K562 (cell line): ENCODE results near the gene COL16A1. TPM values are rescaled to one million over a fixed set of nuclear protein-coding genes. Genes with fewer than 3 reads are reported as not detected.

ENCODE experiments used
- ARID4B ChIP-seq: sonication (generic); formaldehyde crosslinking; IDR thresholded peaks from 2 replicates; pipeline ENCODE4 v1.8.0; 2022; ENCODE audit warnings: mild to moderate bottlenecking, missing genetic modification reagents
- CAMTA2 ChIP-seq: fragments of 250-450 bp; sonication (Bioruptor Pico); conservative IDR thresholded peaks from 2 replicates; pipeline ENCODE4 v1.5.1; 2022
- CCNT2 ChIP-seq: IDR thresholded peaks from 2 replicates; pipeline ENCODE4 v1.6.1; 2011; ENCODE audit warnings: borderline replicate concordance, low read depth, mild to moderate bottlenecking, moderate library complexity, mixed read lengths, low read length; ENCODE audit not compliant: insufficient read length; ENCODE audit errors: extremely low read depth
- EGR1 ChIP-seq: fragments of 450-650 bp; conservative IDR thresholded peaks from 2 replicates; pipeline ENCODE4 v1.6.1; 2017; ENCODE audit warnings: mild to moderate bottlenecking
- ETS1 ChIP-seq: conservative IDR thresholded peaks from 2 replicates; pipeline ENCODE4 v1.6.1; 2011; ENCODE audit warnings: low read depth, mild to moderate bottlenecking, low read length; ENCODE audit not compliant: control insufficient read depth
- HBP1 ChIP-seq: fragments of 450-650 bp; formaldehyde crosslinking; IDR thresholded peaks from 2 replicates; pipeline ENCODE4 v1.4.0; 2022; ENCODE audit warnings: missing genetic modification characterization
- OTX1 ChIP-seq: fragments of 450-650 bp; formaldehyde crosslinking; IDR thresholded peaks from 2 replicates; pipeline ENCODE4 v1.4.0; 2022; ENCODE audit warnings: mild to moderate bottlenecking
- POLR2G ChIP-seq: fragments of 200-400 bp; formaldehyde crosslinking; IDR thresholded peaks from 2 replicates; pipeline ENCODE4 v1.6.1; 2017; ENCODE audit warnings: low read depth, mild to moderate bottlenecking, antibody characterized with exemption, low read length, moderate library complexity
- PYGO2 ChIP-seq: fragments of 450-650 bp; IDR thresholded peaks from 2 replicates; pipeline ENCODE4 v1.6.1; 2016; ENCODE audit warnings: mild to moderate bottlenecking, missing genetic modification characterization, moderate library complexity, missing compliant biosample characterization
- RNF2 ChIP-seq: sonication (generic); IDR thresholded peaks from 2 replicates; pipeline ENCODE4 v1.6.1; 2016
- RNF219 ChIP-seq: fragments of 250-450 bp; sonication (Bioruptor Pico); IDR thresholded peaks from 2 replicates; pipeline ENCODE4 v1.5.0; 2022; ENCODE audit warnings: mild to moderate bottlenecking
- SETDB1 ChIP-seq: IDR thresholded peaks from one replicate; pipeline ENCODE4 v1.6.1; 2012; ENCODE audit warnings: low read length, control low read depth, inconsistent platforms
- SNRNP70 ChIP-seq: fragments of 200-400 bp; formaldehyde crosslinking; optimal IDR thresholded peaks from 2 replicates; pipeline ENCODE3; 2017; ENCODE audit warnings: low read depth, low read length
- SREBF1 ChIP-seq: fragments of 150-350 bp; IDR thresholded peaks from 2 replicates; pipeline ENCODE4 v1.6.1; 2014; ENCODE audit warnings: antibody characterized with exemption, low read depth, low read length, borderline replicate concordance
- ZFP30 ChIP-seq: fragments of 250-450 bp; sonication (Bioruptor Pico); IDR thresholded peaks from 2 replicates; pipeline ENCODE4 v1.8.0; 2022; ENCODE audit warnings: moderate library complexity, mild to moderate bottlenecking, inconsistent platforms, borderline replicate concordance
- ZFP36 ChIP-seq: fragments of 150-350 bp; IDR thresholded peaks from 2 replicates; pipeline ENCODE4 v1.6.1; 2018; ENCODE audit warnings: low read length, low read depth; ENCODE audit not compliant: partially characterized antibody
- ZNF3 ChIP-seq: fragments of 250-450 bp; sonication (Bioruptor Pico); IDR thresholded peaks from 2 replicates; pipeline ENCODE4 v1.5.0; 2021; ENCODE audit warnings: mild to moderate bottlenecking, moderate library complexity
- ZNF717 ChIP-seq: fragments of 250-450 bp; sonication (Bioruptor Pico); IDR thresholded peaks from 2 replicates; pipeline ENCODE4 v1.5.0; 2021
- ZNF79 ChIP-seq: fragments of 250-450 bp; sonication (Bioruptor Pico); IDR thresholded peaks from 2 replicates; pipeline ENCODE4 v1.4.0; 2020; ENCODE audit warnings: low read depth, mild to moderate bottlenecking, moderate library complexity
- polyA plus RNA-seq, 8 experiments: library from polyadenylated mRNA; depleted of rRNA in 4 of 8; stranded (reverse) in 5 of 8; unstranded in 3 of 8; fragments of >200 nt; fragmentation: Nextera tagmentation in 2 of 8; fragmentation: Illumina TruSeq in 1 of 8; extraction: Ambion mirVana in 2 of 8; extraction: Trizol in 1 of 8; gene quantifications; 2 replicates each; pipeline versions ENCODE4 v1.2.1 to v1.2.3, GENCODE V29; 2011 to 2014; ENCODE audit warnings: inconsistent platforms in 1 of 8, missing spikeins in 1 of 8
- total RNA-seq, 7 experiments: library from RNA; depleted of rRNA in 6 of 7; stranded (reverse); fragments of >200 nt in 6 of 7; fragmentation: Illumina TruSeq in 2 of 7; extraction: Trizol in 2 of 7; gene quantifications; 2 replicates each; pipeline versions ENCODE4 v1.2.1 to v1.2.3, GENCODE V29; 2011 to 2021; ENCODE audit warnings: low replicate concordance in 1 of 7

Gene COL16A1
- total and polyA plus RNA-seq, 9 of the 15 experiments (the other 6 are each of a cell fraction or from before 2014, with no cell fraction given): 0.11 to 0.60 (median 0.11) TPM; not detected in 6

GRCh38 chr1:31705080-31705866 is 1.5 kb upstream of the COL16A1 start (continued):
- no peak for TF ChIP-seq ARID4B (CRISPR knock-in tag)
- TF ChIP-seq SETDB1: no peak
- no peak for TF ChIP-seq ZNF3 (CRISPR knock-in tag)
- TF ChIP-seq OTX1 (CRISPR knock-in tag): no peak
- no peak for TF ChIP-seq CAMTA2 (CRISPR knock-in tag)
- TF ChIP-seq ZNF717 (CRISPR knock-in tag): no peak
- TF ChIP-seq RNF219 (CRISPR knock-in tag): no peak
- no peak for TF ChIP-seq SNRNP70
- no peak for TF ChIP-seq ZFP30 (CRISPR knock-in tag)
- TF ChIP-seq CCNT2: peak; percentile 36
- TF ChIP-seq RNF2: peak; percentile 46; the same call in 1 of the 2 replicates
- no peak for TF ChIP-seq ZFP36
- no peak for TF ChIP-seq PYGO2 (tag)
- peak; percentile 81; the same call in 1 of the 2 replicates for TF ChIP-seq ETS1
- TF ChIP-seq EGR1: peak; percentile 60
- no peak for TF ChIP-seq SREBF1
- TF ChIP-seq POLR2G: 0 out of 2 replicates have a peak, but pooled peaks have one; percentile 36
- no peak for TF ChIP-seq ZNF79 (CRISPR knock-in tag)
- TF ChIP-seq HBP1: no peak
